ENCODE data around the gene SLX9.

The SLX9 gene

GRCh38 chr21:44947930-44948331 lies 8.1 kb downstream of the SLX9 start:
- TF ChIP-seq TAF1 (IDR thresholded peaks at IDR 0.05; ENCODE audit: borderline replicate concordance, low read depth, low read length) (no peak), POLR2AphosphoS5 (IDR thresholded peaks at IDR 0.05; ENCODE audit: low read depth, low read length) (no peak), POLR2A (IDR thresholded peaks at IDR 0.05; ENCODE audit: low read depth, low read length) (no peak)
- FAIRE-seq = no peak
- DNase-seq (ENCODE audit: insufficient read length) = no peak

- TF ChIP-seq POLR2AphosphoS5 (IDR thresholded peaks at IDR 0.05; ENCODE audit: low read depth, low read length) = no peak
- TF ChIP-seq POLR2A (IDR thresholded peaks at IDR 0.05; ENCODE audit: low read depth, low read length) = no peak
- no peak for TF ChIP-seq TAF1 (IDR thresholded peaks at IDR 0.05; ENCODE audit: borderline replicate concordance, low read depth, low read length)
- DNase-seq (ENCODE audit: insufficient read length) = no peak
- no peak for FAIRE-seq
Observed at GRCh38 chr21:44948426-44949120, 8.7 kb downstream of the SLX9 start.

DNA sequence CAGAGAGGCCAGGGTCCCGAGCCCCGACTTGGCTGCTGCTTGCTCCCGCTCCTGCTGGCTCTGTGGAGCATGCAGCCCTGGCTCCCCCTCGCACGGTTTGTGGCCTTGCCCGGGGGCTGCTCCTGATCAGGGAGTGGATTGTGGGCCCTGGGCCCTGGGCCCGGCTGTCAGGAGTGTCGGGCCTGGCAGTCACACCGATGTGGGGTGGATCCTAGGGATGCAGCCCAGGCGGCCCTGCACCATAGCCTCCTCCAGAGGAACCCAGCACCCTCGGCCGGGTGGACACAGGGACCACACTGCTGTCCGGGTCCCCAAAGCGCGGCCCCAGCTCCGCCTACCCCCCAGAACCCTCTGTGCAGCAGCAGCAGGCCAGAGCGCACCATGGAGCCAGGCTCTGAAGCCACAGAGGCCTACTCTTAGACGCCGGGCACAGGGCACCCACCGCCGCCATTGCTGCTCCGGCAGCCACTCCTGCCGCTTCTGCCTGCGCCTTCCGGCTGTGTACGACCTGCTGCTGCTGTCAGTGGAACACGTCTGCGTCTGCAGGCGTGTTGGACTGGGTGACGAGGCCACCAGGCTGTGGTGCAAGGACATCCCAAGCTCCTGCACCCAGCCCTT lies 9.4 kb downstream of the SLX9 start:
- no peak for FAIRE-seq
- TF ChIP-seq TAF1 (IDR thresholded peaks at IDR 0.05; ENCODE audit: borderline replicate concordance, low read depth, low read length) = no peak
- no peak for TF ChIP-seq POLR2A (IDR thresholded peaks at IDR 0.05; ENCODE audit: low read depth, low read length)
- TF ChIP-seq POLR2AphosphoS5 (IDR thresholded peaks at IDR 0.05; ENCODE audit: low read depth, low read length) = no peak
- no peak for DNase-seq (ENCODE audit: insufficient read length)

DNA sequence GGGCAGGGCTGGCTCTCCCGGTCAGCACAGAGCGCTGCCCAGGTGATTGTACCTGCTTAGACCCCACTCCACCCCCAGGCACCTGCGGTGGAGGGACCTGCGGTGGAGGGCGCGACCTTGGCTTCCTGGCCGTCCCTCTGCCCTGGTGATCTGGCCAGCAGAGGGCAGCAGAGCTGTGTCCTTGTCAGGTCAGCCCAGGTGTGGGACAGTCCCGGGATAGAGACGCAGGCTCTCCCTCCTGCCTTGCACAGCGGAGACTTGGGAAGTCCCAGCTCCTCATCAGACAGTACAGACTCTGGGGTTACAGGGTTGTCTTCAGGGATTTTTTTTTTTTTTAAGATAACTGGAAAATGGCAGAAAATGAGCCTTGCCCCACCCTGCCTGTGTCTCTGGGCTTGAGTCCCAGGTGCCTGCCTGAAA lies 10.0 kb downstream of the SLX9 start:
- FAIRE-seq (peak; percentile 98), DNase-seq (ENCODE audit: insufficient read length) (peak; percentile 93)
- no peak for TF ChIP-seq POLR2AphosphoS5 (IDR thresholded peaks at IDR 0.05; ENCODE audit: low read depth, low read length)
- TF ChIP-seq POLR2A (IDR thresholded peaks at IDR 0.05; ENCODE audit: low read depth, low read length) = no peak
- no peak for TF ChIP-seq TAF1 (IDR thresholded peaks at IDR 0.05; ENCODE audit: borderline replicate concordance, low read depth, low read length)

- DNase-seq (ENCODE audit: insufficient read length) (no peak), FAIRE-seq (no peak)
- TF ChIP-seq POLR2A (IDR thresholded peaks at IDR 0.05; ENCODE audit: low read depth, low read length) (no peak), TAF1 (IDR thresholded peaks at IDR 0.05; ENCODE audit: borderline replicate concordance, low read depth, low read length) (no peak), POLR2AphosphoS5 (IDR thresholded peaks at IDR 0.05; ENCODE audit: low read depth, low read length) (no peak)
Observed at GRCh38 chr21:44950351-44950750, 10.5 kb downstream of the SLX9 start.

DNA sequence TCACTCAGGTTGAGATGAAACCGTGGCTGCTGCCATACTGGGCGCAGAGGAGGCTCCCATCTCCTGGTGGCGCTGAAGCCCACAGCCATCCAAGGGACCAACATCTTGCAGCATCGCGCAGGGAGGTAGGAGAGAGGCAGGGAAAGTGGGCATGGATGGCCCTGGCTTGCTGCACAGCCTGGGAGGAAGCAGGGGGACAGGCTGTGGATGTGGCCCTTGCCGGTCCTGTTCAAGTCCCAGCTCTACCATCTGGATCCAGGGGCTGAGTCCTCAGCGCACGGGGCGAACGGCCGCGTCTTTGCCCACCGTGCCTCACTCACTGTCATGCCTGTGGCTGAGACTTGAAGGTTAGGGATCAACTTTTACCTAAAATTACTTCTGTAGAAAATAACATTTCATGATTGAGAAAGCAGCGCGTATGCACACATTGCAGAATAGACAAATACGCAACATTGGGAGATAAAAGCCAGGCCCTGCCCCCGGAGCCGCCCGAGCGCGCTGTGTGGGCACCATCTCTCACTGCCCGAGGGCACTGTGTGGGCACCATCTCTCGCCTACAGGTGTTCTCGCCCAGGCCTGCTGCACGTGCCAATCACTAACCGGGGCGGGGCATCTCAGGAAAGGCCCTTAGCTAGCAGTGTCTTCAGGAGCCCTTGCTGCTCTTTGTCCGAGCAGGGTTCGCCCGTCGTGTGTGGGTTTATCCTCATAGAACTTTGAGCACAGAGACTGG lies 11.5 kb downstream of the SLX9 start:
- TF ChIP-seq POLR2AphosphoS5 (IDR thresholded peaks at IDR 0.05; ENCODE audit: low read depth, low read length) (no peak), TAF1 (IDR thresholded peaks at IDR 0.05; ENCODE audit: borderline replicate concordance, low read depth, low read length) (no peak), POLR2A (IDR thresholded peaks at IDR 0.05; ENCODE audit: low read depth, low read length) (no peak)
- FAIRE-seq = peak; percentile 30
- no peak for DNase-seq (ENCODE audit: insufficient read length)

GRCh38 chr21:44952116-44952928 lies 12.5 kb downstream of the SLX9 start:
- no peak for DNase-seq (ENCODE audit: insufficient read length)
- no peak for FAIRE-seq
- TF ChIP-seq POLR2A (IDR thresholded peaks at IDR 0.05; ENCODE audit: low read depth, low read length) = no peak
- TF ChIP-seq POLR2AphosphoS5 (IDR thresholded peaks at IDR 0.05; ENCODE audit: low read depth, low read length) = no peak
- TF ChIP-seq TAF1 (IDR thresholded peaks at IDR 0.05; ENCODE audit: borderline replicate concordance, low read depth, low read length) = no peak

DNA sequence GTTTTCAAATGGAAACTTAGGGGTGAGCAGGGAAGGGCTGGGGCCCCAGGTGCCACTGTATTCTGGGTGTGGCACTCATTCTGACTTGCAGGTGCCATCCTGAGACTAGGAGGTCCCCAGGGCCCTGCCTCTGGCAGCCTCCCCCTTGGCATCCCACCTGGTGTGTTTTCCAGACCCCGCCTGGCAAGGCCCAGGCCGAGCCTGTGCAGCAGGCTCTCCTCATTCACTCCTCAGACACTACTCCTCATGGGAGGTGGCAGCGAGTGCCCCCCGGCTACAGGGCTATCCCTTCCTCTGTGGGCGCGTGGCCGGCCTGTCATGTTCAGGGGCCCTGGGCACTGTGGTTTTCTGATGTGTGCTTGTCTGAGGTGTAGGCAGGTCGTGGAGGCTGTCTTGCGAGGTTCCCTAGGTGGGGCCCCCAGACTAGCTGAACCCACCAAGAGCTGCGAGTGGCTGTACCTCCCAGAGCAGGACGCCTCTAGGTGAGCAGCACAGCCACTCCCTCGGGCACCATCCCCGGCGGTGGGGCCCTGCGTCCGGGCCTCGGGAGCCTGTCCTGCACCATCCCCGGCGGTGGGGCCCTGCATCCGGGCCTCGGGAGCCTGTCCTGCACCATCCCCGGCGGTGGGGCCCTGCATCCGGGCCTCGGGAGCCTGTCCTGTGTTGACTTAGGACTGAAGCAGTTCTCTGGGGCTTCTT lies 13.2 kb downstream of the SLX9 start:
- FAIRE-seq = no peak
- DNase-seq (ENCODE audit: insufficient read length) = no peak
- TF ChIP-seq TAF1 (IDR thresholded peaks at IDR 0.05; ENCODE audit: borderline replicate concordance, low read depth, low read length) (no peak), POLR2AphosphoS5 (IDR thresholded peaks at IDR 0.05; ENCODE audit: low read depth, low read length) (no peak), POLR2A (IDR thresholded peaks at IDR 0.05; ENCODE audit: low read depth, low read length) (no peak)

DNA sequence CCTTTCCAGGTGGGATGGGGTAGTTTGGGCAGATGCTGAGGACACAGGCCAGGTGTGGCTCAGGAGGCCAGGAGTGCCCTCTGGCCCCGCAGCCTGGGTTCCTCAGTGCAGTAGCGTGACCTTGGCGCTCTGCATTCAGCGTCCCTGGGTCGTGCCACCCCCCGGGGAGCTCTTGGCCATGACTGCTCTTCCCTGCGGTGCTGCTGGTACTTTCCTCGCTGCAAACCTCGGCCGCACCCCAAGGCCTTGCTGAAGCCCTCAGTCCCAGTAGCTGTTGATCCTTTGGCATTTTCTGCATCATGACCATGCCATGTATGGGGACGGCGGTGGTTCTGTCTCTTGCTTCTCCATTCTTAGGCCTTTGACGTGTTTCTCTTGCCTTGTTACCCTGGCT lies 13.8 kb downstream of the SLX9 start:
- TF ChIP-seq POLR2A (IDR thresholded peaks at IDR 0.05; ENCODE audit: low read depth, low read length) (no peak), TAF1 (IDR thresholded peaks at IDR 0.05; ENCODE audit: borderline replicate concordance, low read depth, low read length) (no peak), POLR2AphosphoS5 (IDR thresholded peaks at IDR 0.05; ENCODE audit: low read depth, low read length) (no peak)
- FAIRE-seq (no peak), DNase-seq (ENCODE audit: insufficient read length) (no peak)

- FAIRE-seq (no peak), DNase-seq (ENCODE audit: insufficient read length) (no peak)
- TF ChIP-seq POLR2AphosphoS5 (IDR thresholded peaks at IDR 0.05; ENCODE audit: low read depth, low read length) = no peak
- TF ChIP-seq POLR2A (IDR thresholded peaks at IDR 0.05; ENCODE audit: low read depth, low read length) = no peak
- TF ChIP-seq TAF1 (IDR thresholded peaks at IDR 0.05; ENCODE audit: borderline replicate concordance, low read depth, low read length) = no peak
Observed at GRCh38 chr21:44954281-44954771, 14.5 kb downstream of the SLX9 start.
